Measurements from ENCODE around the gene WSB2. TPM values are rescaled to one million over a fixed set of nuclear protein-coding genes. Genes with fewer than 3 reads are reported as not detected.
A peak's percentile ranks its signal among the peaks of the same experiment; 100 is the strongest.

The WSB2 gene
- total and polyA plus RNA-seq, 9 of the 15 experiments (the other 6 are each of a cell fraction or from before 2014, with no cell fraction given): 31.4 to 77.6 (median 52.6) TPM

DNA sequence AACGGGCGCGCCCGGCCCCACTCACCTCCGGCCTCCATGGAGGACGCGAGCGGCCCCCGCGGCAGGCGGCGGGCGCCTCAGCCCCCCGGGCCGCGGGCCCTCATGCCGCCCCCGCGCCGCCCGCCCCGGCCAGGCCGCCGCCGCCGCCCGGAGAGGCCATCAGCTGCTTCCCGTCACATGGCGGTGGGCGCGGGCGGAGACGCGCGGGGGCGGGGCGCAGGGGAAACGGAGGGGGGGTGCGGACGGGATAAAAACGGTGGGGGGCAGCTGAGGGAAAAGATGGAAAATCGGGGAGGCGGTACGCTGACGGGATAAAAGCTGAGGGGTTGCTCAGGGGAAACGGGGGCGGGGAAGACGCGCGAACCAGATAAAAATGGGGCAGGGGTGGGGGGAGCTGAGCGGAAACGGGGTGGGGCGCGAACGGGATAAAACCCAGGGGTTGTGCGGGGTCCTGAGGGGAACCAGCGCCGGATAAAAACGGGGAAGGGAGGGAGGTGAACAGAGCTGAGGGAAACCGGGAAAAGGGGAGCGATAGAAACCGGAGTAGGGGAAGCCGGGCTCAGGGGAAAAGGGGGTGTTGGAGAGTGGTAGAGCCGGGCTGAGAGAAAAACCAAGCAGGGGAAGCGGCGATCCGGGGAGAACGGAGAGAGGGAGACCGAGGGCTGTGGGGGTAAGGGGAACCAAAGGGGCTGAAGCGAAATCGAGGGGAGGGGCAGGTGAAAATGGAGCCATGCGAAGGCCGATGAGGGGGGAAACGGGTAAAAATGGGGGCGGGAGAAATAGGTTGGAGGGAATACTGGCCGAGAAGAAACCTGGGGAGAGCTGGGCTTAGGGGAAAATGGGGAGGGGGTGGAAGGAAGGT, at the start of gene WSB2 (continued):
- TF ChIP-seq, protein P1, sequence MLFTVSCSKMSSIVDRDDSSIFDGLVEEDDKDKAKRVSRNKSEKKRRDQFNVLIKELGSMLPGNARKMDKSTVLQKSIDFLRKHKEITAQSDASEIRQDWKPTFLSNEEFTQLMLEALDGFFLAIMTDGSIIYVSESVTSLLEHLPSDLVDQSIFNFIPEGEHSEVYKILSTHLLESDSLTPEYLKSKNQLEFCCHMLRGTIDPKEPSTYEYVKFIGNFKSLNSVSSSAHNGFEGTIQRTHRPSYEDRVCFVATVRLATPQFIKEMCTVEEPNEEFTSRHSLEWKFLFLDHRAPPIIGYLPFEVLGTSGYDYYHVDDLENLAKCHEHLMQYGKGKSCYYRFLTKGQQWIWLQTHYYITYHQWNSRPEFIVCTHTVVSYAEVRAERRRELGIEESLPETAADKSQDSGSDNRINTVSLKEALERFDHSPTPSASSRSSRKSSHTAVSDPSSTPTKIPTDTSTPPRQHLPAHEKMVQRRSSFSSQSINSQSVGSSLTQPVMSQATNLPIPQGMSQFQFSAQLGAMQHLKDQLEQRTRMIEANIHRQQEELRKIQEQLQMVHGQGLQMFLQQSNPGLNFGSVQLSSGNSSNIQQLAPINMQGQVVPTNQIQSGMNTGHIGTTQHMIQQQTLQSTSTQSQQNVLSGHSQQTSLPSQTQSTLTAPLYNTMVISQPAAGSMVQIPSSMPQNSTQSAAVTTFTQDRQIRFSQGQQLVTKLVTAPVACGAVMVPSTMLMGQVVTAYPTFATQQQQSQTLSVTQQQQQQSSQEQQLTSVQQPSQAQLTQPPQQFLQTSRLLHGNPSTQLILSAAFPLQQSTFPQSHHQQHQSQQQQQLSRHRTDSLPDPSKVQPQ (CRISPR knock-in tag; IDR thresholded peaks at IDR 0.05; ENCODE audit: borderline replicate concordance): no peak
- TF ChIP-seq, protein P2, sequence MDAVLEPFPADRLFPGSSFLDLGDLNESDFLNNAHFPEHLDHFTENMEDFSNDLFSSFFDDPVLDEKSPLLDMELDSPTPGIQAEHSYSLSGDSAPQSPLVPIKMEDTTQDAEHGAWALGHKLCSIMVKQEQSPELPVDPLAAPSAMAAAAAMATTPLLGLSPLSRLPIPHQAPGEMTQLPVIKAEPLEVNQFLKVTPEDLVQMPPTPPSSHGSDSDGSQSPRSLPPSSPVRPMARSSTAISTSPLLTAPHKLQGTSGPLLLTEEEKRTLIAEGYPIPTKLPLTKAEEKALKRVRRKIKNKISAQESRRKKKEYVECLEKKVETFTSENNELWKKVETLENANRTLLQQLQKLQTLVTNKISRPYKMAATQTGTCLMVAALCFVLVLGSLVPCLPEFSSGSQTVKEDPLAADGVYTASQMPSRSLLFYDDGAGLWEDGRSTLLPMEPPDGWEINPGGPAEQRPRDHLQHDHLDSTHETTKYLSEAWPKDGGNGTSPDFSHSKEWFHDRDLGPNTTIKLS (IDR thresholded peaks at IDR 0.05; ENCODE audit: borderline replicate concordance, low read depth): no peak
- TF ChIP-seq, protein P3, sequence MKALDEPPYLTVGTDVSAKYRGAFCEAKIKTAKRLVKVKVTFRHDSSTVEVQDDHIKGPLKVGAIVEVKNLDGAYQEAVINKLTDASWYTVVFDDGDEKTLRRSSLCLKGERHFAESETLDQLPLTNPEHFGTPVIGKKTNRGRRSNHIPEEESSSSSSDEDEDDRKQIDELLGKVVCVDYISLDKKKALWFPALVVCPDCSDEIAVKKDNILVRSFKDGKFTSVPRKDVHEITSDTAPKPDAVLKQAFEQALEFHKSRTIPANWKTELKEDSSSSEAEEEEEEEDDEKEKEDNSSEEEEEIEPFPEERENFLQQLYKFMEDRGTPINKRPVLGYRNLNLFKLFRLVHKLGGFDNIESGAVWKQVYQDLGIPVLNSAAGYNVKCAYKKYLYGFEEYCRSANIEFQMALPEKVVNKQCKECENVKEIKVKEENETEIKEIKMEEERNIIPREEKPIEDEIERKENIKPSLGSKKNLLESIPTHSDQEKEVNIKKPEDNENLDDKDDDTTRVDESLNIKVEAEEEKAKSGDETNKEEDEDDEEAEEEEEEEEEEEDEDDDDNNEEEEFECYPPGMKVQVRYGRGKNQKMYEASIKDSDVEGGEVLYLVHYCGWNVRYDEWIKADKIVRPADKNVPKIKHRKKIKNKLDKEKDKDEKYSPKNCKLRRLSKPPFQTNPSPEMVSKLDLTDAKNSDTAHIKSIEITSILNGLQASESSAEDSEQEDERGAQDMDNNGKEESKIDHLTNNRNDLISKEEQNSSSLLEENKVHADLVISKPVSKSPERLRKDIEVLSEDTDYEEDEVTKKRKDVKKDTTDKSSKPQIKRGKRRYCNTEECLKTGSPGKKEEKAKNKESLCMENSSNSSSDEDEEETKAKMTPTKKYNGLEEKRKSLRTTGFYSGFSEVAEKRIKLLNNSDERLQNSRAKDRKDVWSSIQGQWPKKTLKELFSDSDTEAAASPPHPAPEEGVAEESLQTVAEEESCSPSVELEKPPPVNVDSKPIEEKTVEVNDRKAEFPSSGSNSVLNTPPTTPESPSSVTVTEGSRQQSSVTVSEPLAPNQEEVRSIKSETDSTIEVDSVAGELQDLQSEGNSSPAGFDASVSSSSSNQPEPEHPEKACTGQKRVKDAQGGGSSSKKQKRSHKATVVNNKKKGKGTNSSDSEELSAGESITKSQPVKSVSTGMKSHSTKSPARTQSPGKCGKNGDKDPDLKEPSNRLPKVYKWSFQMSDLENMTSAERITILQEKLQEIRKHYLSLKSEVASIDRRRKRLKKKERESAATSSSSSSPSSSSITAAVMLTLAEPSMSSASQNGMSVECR (CRISPR knock-in tag; IDR thresholded peaks at IDR 0.05): peak; percentile 14; the same call in 1 of the 2 replicates
- TF ChIP-seq ZNF436 (CRISPR knock-in tag; IDR thresholded peaks at IDR 0.05) (no peak), KDM4B (IDR thresholded peaks at IDR 0.05; ENCODE audit: borderline replicate concordance in 2 of 2, low read depth in 1 of 2) (no peak; a peak in 1 of 4 replicates), GATA2 (CRISPR knock-in tag; IDR thresholded peaks at IDR 0.05) (no peak), TRIM28 (IDR thresholded peaks at IDR 0.05) (no peak), NCOA6 (IDR thresholded peaks at IDR 0.05) (no peak), MBD2 (IDR thresholded peaks at IDR 0.05; ENCODE audit: borderline replicate concordance, low read depth) (peak; percentile 59; the same call in 1 of the 2 replicates), PCBP1 (IDR thresholded peaks at IDR 0.05; ENCODE audit: low read depth, low read length, poor library complexity, severe bottlenecking) (no peak), FOXM1 (IDR thresholded peaks at IDR 0.05; ENCODE audit: low read depth) (no peak), FOXM1 (CRISPR knock-in tag; IDR thresholded peaks at IDR 0.05; ENCODE audit: low read depth) (no peak), CBX8 (IDR thresholded peaks at IDR 0.05; ENCODE audit: borderline replicate concordance, extremely low read depth, low read depth, low read length, poor library complexity, severe bottlenecking) (no peak), NFIC (IDR thresholded peaks at IDR 0.05) (0 out of 2 replicates have a peak, but pooled peaks have one; percentile 15)
- TF ChIP-seq, protein P4, sequence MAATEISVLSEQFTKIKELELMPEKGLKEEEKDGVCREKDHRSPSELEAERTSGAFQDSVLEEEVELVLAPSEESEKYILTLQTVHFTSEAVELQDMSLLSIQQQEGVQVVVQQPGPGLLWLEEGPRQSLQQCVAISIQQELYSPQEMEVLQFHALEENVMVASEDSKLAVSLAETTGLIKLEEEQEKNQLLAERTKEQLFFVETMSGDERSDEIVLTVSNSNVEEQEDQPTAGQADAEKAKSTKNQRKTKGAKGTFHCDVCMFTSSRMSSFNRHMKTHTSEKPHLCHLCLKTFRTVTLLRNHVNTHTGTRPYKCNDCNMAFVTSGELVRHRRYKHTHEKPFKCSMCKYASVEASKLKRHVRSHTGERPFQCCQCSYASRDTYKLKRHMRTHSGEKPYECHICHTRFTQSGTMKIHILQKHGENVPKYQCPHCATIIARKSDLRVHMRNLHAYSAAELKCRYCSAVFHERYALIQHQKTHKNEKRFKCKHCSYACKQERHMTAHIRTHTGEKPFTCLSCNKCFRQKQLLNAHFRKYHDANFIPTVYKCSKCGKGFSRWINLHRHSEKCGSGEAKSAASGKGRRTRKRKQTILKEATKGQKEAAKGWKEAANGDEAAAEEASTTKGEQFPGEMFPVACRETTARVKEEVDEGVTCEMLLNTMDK (IDR thresholded peaks at IDR 0.05; ENCODE audit: borderline replicate concordance, insufficient read depth, low read depth, low read length, poor library complexity, severe bottlenecking): no peak

Data from K562 (cell line).